ENCODE results near the gene SLC17A7. TPM values are rescaled to one million over a fixed set of nuclear protein-coding genes. Genes with fewer than 3 reads are reported as not detected.
A peak's percentile ranks its signal among the peaks of the same experiment; 100 is the strongest.

The SLC17A7 gene
- total RNA-seq, 2 experiments from 2014 or later: not detected

DNA sequence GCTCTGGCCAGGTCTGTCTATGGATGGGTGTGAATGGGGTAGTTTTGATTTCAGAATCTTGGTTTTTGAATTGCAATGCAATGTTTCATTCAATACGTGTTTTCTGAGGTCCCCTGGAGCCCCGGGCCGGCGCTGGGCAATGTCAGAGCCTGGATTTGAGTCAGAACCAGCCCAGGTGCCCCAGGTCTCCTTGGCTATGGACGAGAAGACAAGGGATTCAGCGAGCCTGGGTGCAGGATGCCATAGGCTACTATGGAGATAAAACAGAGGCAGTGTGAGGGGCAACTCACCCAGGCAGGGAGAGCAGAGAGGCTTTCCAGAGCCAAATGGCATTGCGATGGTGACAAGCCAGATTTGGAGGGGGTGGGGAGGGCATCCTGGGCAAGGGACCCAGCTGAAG lies 44.9 kb upstream of the SLC17A7 start:
- no peaks in the 10 kb centered on the region for H3K9me3 Mint-ChIP-seq
- H3K36me3 Mint-ChIP-seq (ENCODE audit: low read depth): peaks cover 91% of the 10 kb centered on the region
- intact Hi-C loops (cut with DNase I, micrococcal nuclease): loop anchor here in 1 of 2 experiments (10.0 kb wide), 1 partner anchor 401 kb away; the partner anchor contains the start of gene SNRNP70
- peaks cover 48% of the 10 kb centered on the region for H3K4me1 Mint-ChIP-seq (ENCODE audit: low read depth)
- H3K4me3 Mint-ChIP-seq: peak overlapping the region; percentile 71
- DNase-seq (no peak), ATAC-seq (ENCODE audit: poor library complexity) (no peak)
- H3K4me3 ChIP-seq (ENCODE audit: low read length): no peak overlapping the region
- CTCF ChIA-PET: interaction anchor here (1.3 kb wide), 1 partner anchor 10 kb away, joined by 4 read pairs; no protein-coding TSS in a partner anchor
- no peaks in the 10 kb centered on the region for H3K27me3 ChIP-seq (ENCODE audit: control insufficient read depth in 1 of 2, insufficient read depth in 2 of 2, low read length in 2 of 2)
- peaks cover 59% of the 10 kb centered on the region for H3K4me1 ChIP-seq (ENCODE audit: insufficient read depth, low read length)
- peaks cover 81% of the 10 kb centered on the region for H3K36me3 ChIP-seq (ENCODE audit: insufficient read depth, low read length)
- peak overlapping the region; percentile 85 for H3K27ac Mint-ChIP-seq
- no peaks in the 10 kb centered on the region for H3K27me3 Mint-ChIP-seq
- no peak overlapping the region for H3K27ac ChIP-seq (ENCODE audit: low read depth in 1 of 2, low read length in 2 of 2)
- POLR2A ChIA-PET: interaction anchor here (3.5 kb wide), 1 partner anchor 10 kb away, joined by 52 read pairs; the partner anchor contains the start of gene RPS11
- TF ChIP-seq, protein P1, sequence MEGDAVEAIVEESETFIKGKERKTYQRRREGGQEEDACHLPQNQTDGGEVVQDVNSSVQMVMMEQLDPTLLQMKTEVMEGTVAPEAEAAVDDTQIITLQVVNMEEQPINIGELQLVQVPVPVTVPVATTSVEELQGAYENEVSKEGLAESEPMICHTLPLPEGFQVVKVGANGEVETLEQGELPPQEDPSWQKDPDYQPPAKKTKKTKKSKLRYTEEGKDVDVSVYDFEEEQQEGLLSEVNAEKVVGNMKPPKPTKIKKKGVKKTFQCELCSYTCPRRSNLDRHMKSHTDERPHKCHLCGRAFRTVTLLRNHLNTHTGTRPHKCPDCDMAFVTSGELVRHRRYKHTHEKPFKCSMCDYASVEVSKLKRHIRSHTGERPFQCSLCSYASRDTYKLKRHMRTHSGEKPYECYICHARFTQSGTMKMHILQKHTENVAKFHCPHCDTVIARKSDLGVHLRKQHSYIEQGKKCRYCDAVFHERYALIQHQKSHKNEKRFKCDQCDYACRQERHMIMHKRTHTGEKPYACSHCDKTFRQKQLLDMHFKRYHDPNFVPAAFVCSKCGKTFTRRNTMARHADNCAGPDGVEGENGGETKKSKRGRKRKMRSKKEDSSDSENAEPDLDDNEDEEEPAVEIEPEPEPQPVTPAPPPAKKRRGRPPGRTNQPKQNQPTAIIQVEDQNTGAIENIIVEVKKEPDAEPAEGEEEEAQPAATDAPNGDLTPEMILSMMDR (IDR thresholded peaks at IDR 0.05): no peak
- H3K9me3 ChIP-seq (ENCODE audit: control insufficient read depth in 1 of 2, insufficient read depth in 1 of 2, low read length in 2 of 2): no peaks in the 10 kb centered on the region

DNA sequence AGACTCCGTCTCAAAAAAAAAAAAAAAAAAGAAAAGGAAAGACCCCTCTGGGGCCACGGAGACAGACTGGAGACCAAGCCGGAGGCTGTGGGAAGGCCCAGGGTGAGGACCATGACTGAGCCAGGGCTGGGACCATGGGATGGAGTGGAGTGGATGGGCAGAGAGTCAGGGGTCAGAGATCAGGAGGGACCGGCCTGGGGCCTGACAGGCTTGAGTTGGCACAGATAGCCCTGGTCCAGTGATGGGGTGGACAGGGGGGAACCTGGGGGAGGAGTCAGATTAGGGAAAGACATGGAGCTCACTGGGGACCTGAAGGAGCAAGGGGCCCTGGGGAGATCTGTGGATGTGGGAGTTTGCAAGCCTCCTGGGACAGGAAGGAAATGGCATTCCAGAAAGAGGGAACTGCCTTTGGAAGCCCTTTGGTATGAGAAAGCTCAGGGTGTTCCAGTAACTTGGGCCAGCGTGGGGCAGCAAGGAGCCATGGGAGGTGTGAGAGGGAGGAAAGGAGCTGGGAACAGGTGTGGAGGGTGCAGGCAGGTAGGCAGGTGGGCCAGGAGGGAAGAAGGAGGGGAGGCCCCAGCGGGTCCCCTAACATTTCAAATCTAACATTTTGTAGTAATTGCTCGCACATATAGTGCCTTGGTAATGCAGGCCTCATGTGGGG lies 39.8 kb upstream of the SLC17A7 start:
- H3K36me3 Mint-ChIP-seq (ENCODE audit: low read depth): peaks cover 83% of the 10 kb centered on the region
- Histone ChIP-seq H3K4me3 (ENCODE audit: low read length) (no peak overlapping the region), H3K9me3 (ENCODE audit: control insufficient read depth in 1 of 2, insufficient read depth in 1 of 2, low read length in 2 of 2) (no peaks in the 10 kb centered on the region), H3K27me3 (ENCODE audit: control insufficient read depth in 1 of 2, insufficient read depth in 2 of 2, low read length in 2 of 2) (no peaks in the 10 kb centered on the region), H3K27ac (ENCODE audit: low read depth in 1 of 2, low read length in 2 of 2) (peak overlapping the region in 1 of 2 donors; percentile 35), H3K4me1 (ENCODE audit: insufficient read depth, low read length) (peaks cover 57% of the 10 kb centered on the region), H3K36me3 (ENCODE audit: insufficient read depth, low read length) (peaks cover 78% of the 10 kb centered on the region)
- peak overlapping the region; percentile 59 for H3K27ac Mint-ChIP-seq
- H3K4me3 Mint-ChIP-seq: peak overlapping the region; percentile 16
- H3K27me3 Mint-ChIP-seq: no peaks in the 10 kb centered on the region
- DNase-seq: peak in 1 of 14 experiments; percentile 26
- intact Hi-C loops (cut with DNase I, micrococcal nuclease): loop anchor here in 1 of 2 experiments (10.0 kb wide), 1 partner anchor 396 kb away; the partner anchor contains the start of gene SNRNP70
- H3K9me3 Mint-ChIP-seq: no peaks in the 10 kb centered on the region
- ChIA-PET POLR2A (interaction anchor here (0.6 to 1.8 kb wide), 2 partner anchors 12 to 168 kb away, joined by 4 read pairs; no protein-coding TSS in a partner anchor), CTCF (interaction anchor here (0.7 kb wide), 2 partner anchors 38 to 65 kb away, joined by 3 read pairs; no protein-coding TSS in a partner anchor)
- TF ChIP-seq, protein P1 (IDR thresholded peaks at IDR 0.05): no peak
- no peak for ATAC-seq (ENCODE audit: poor library complexity)
- H3K4me1 Mint-ChIP-seq (ENCODE audit: low read depth): peaks cover 11% of the 10 kb centered on the region

GRCh38 chr19:49479975-49480628 lies 38.8 kb upstream of the SLC17A7 start:
- DNase-seq: peak in 1 of 14 experiments; percentile 33
- no peaks in the 10 kb centered on the region for H3K9me3 Mint-ChIP-seq
- ChIA-PET POLR2A (no interaction called here), CTCF (interaction anchor here (0.7 kb wide), 2 partner anchors 39 to 66 kb away, joined by 3 read pairs; no protein-coding TSS in a partner anchor)
- no peak overlapping the region for H3K27ac ChIP-seq (ENCODE audit: low read depth in 1 of 2, low read length in 2 of 2)
- peaks cover 59% of the 10 kb centered on the region for H3K4me1 ChIP-seq (ENCODE audit: insufficient read depth, low read length)
- TF ChIP-seq, protein P1 (IDR thresholded peaks at IDR 0.05): no peak
- peaks cover 70% of the 10 kb centered on the region for H3K36me3 ChIP-seq (ENCODE audit: insufficient read depth, low read length)
- H3K9me3 ChIP-seq (ENCODE audit: control insufficient read depth in 1 of 2, insufficient read depth in 1 of 2, low read length in 2 of 2): no peaks in the 10 kb centered on the region
- H3K4me1 Mint-ChIP-seq (ENCODE audit: low read depth): peaks cover 15% of the 10 kb centered on the region
- intact Hi-C loops (cut with DNase I, micrococcal nuclease): loop anchor here in 1 of 2 experiments (10.0 kb wide), 2 partner anchors 195 to 395 kb away; partner anchors contain the start of genes PRMT1 and SNRNP70
- no peaks in the 10 kb centered on the region for H3K27me3 ChIP-seq (ENCODE audit: control insufficient read depth in 1 of 2, insufficient read depth in 2 of 2, low read length in 2 of 2)
- H3K27me3 Mint-ChIP-seq: no peaks in the 10 kb centered on the region
- H3K4me3 ChIP-seq (ENCODE audit: low read length): no peak overlapping the region
- ATAC-seq (ENCODE audit: poor library complexity): no peak
- no peak overlapping the region for H3K27ac Mint-ChIP-seq
- no peak overlapping the region for H3K4me3 Mint-ChIP-seq
- H3K36me3 Mint-ChIP-seq (ENCODE audit: low read depth): peaks cover 84% of the 10 kb centered on the region
